ENCODE data around the gene ARHGAP15.

Gene ARHGAP15

GRCh38 chr2:143225931-143226330 lies 96.7 kb downstream of the ARHGAP15 start:
- no peak for DNase-seq (ENCODE audit: low spot score)

- no peak for DNase-seq (ENCODE audit: low spot score)
These were observed 97.7 kb downstream of the ARHGAP15 start for GRCh38 chr2:143226714-143227541.

- no peak for DNase-seq (ENCODE audit: low spot score)
These were observed 100.2 kb downstream of the ARHGAP15 start for GRCh38 chr2:143229411-143229810.

- DNase-seq (ENCODE audit: low spot score), result no peak
These were observed 100.7 kb downstream of the ARHGAP15 start for GRCh38 chr2:143229952-143230351.

- no peak for DNase-seq (ENCODE audit: low spot score)
These were observed 101.5 kb downstream of the ARHGAP15 start for GRCh38 chr2:143230506-143231253.

- no peak for DNase-seq (ENCODE audit: low spot score)
These were observed 102.0 kb downstream of the ARHGAP15 start for GRCh38 chr2:143231254-143231645.

GRCh38 chr2:143237146-143237777 lies 108.0 kb downstream of the ARHGAP15 start:
- DNase-seq (ENCODE audit: low spot score), result no peak

- DNase-seq (ENCODE audit: low spot score), result no peak
These were observed 112.3 kb downstream of the ARHGAP15 start for GRCh38 chr2:143241403-143242088.

- no peak for DNase-seq (ENCODE audit: low spot score)
These were observed 117.0 kb downstream of the ARHGAP15 start for GRCh38 chr2:143246246-143246645.

GRCh38 chr2:143246815-143247744 lies 117.9 kb downstream of the ARHGAP15 start:
- no peak for DNase-seq (ENCODE audit: low spot score)

GRCh38 chr2:143248631-143249030 lies 119.4 kb downstream of the ARHGAP15 start:
- no peak for DNase-seq (ENCODE audit: low spot score)

GRCh38 chr2:143251681-143252080 lies 122.5 kb downstream of the ARHGAP15 start:
- DNase-seq (ENCODE audit: low spot score), result no peak

GRCh38 chr2:143252138-143252907 lies 123.1 kb downstream of the ARHGAP15 start:
- DNase-seq (ENCODE audit: low spot score), result no peak

- no peak for DNase-seq (ENCODE audit: low spot score)
These were observed 124.9 kb downstream of the ARHGAP15 start for GRCh38 chr2:143254110-143254509.

- no peak for DNase-seq (ENCODE audit: low spot score)
These were observed 125.9 kb downstream of the ARHGAP15 start for GRCh38 chr2:143255086-143255485.

- no peak for DNase-seq (ENCODE audit: low spot score)
These were observed 126.7 kb downstream of the ARHGAP15 start for GRCh38 chr2:143255899-143256298.

GRCh38 chr2:143258126-143258892 lies 129.1 kb downstream of the ARHGAP15 start:
- DNase-seq (ENCODE audit: low spot score), result no peak

- peak; percentile 8 for DNase-seq (ENCODE audit: low spot score)
These were observed 130.2 kb downstream of the ARHGAP15 start for GRCh38 chr2:143259368-143259958.

GRCh38 chr2:143261986-143262385 lies 132.8 kb downstream of the ARHGAP15 start:
- no peak for DNase-seq (ENCODE audit: low spot score)

Measured in hepatic stellate cell (primary cell).